Large intestine (tissue), 12 donors: ENCODE results near the gene N4BP3. TPM values are rescaled to one million over a fixed set of nuclear protein-coding genes. Genes with fewer than 3 reads are reported as not detected.
"Not testable (repeated sequence)": the region's sequence is repeated elsewhere in the genome, so short reads cannot be mapped to it uniquely, and the experiment has no call there.

Source experiments
- DNase-seq, 2 donors: peaks; one replicate each; pipeline versions ENCODE4 v3.0.0 to v3.0.0-alpha.2; 2013
- H3K27ac ChIP-seq: one replicate; pipeline ENCODE4 v1.5.1; 2013; ENCODE audit warnings: low read length
- H3K27me3 ChIP-seq: 2 replicates; pipeline ENCODE4 v1.6.1; 2013; ENCODE audit warnings: low read length; ENCODE audit not compliant: control insufficient read depth, insufficient read depth
- H3K36me3 ChIP-seq: 2 replicates; pipeline ENCODE4 v1.6.1; 2013; ENCODE audit warnings: low read length; ENCODE audit not compliant: control insufficient read depth, insufficient read depth
- H3K4me1 ChIP-seq: one replicate; pipeline ENCODE4 v1.6.1; 2013; ENCODE audit warnings: low read length; ENCODE audit not compliant: control insufficient read depth, insufficient read depth
- H3K4me3 ChIP-seq: one replicate; pipeline ENCODE4 v1.5.1; 2013; ENCODE audit warnings: low read length
- H3K9me3 ChIP-seq: one replicate; pipeline ENCODE4 v1.6.1; 2013; ENCODE audit warnings: mild to moderate bottlenecking, low read depth, low read length, moderate library complexity; ENCODE audit not compliant: control insufficient read depth
- WGBS: methylation state at CpG from one replicate; pipeline ENCODE4 v1.1.5; 2013; ENCODE audit warnings: low lambda C conversion rate; ENCODE audit not compliant: insufficient coverage; 5-methylcytosine and 5-hydroxymethylcytosine counted together
- long read RNA-seq, 11 donors: transcript quantifications; one replicate each; lab custom pipeline, GENCODE V29; 2026
- polyA plus RNA-seq: library from polyadenylated mRNA; unstranded; fragments of 120-200 nt; gene quantifications from one replicate; pipeline ENCODE4 v1.2.1, GENCODE V29; 2013

The N4BP3 gene, protein sequence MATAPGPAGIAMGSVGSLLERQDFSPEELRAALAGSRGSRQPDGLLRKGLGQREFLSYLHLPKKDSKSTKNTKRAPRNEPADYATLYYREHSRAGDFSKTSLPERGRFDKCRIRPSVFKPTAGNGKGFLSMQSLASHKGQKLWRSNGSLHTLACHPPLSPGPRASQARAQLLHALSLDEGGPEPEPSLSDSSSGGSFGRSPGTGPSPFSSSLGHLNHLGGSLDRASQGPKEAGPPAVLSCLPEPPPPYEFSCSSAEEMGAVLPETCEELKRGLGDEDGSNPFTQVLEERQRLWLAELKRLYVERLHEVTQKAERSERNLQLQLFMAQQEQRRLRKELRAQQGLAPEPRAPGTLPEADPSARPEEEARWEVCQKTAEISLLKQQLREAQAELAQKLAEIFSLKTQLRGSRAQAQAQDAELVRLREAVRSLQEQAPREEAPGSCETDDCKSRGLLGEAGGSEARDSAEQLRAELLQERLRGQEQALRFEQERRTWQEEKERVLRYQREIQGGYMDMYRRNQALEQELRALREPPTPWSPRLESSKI
- 2.0 TPM for polyA plus RNA-seq
- long read RNA-seq, donor 1: 0 reads
- long read RNA-seq, donor 2, full-length matches to known transcripts: 1 of 1 reads
- long read RNA-seq, donor 2, partial matches to known transcripts: 0 of 1 reads
- long read RNA-seq, donor 2, other reads (novel, unspliced or antisense): 0 of 1 reads
- long read RNA-seq, donor 3, full-length matches to known transcripts: 1 of 1 reads
- long read RNA-seq, donor 3, partial matches to known transcripts: 0 of 1 reads
- long read RNA-seq, donor 3, other reads (novel, unspliced or antisense): 0 of 1 reads
- long read RNA-seq, donor 4: 0 reads
- long read RNA-seq, donor 5: 0 reads
- long read RNA-seq, donor 6, full-length matches to known transcripts: 1 of 1 reads
- long read RNA-seq, donor 6, partial matches to known transcripts: 0 of 1 reads
- long read RNA-seq, donor 6, other reads (novel, unspliced or antisense): 0 of 1 reads
- long read RNA-seq, donor 7: 0 reads
- long read RNA-seq, donor 8: 0 reads
- long read RNA-seq, donor 9, full-length matches to known transcripts: 1 of 1 reads
- long read RNA-seq, donor 9, partial matches to known transcripts: 0 of 1 reads
- long read RNA-seq, donor 9, other reads (novel, unspliced or antisense): 0 of 1 reads
- long read RNA-seq, donor 10, full-length matches to known transcripts: 1 of 1 reads
- long read RNA-seq, donor 10, partial matches to known transcripts: 0 of 1 reads
- long read RNA-seq, donor 10, other reads (novel, unspliced or antisense): 0 of 1 reads
- long read RNA-seq, donor 11, full-length matches to known transcripts: 1 of 1 reads
- long read RNA-seq, donor 11, partial matches to known transcripts: 0 of 1 reads
- long read RNA-seq, donor 11, other reads (novel, unspliced or antisense): 0 of 1 reads

DNA sequence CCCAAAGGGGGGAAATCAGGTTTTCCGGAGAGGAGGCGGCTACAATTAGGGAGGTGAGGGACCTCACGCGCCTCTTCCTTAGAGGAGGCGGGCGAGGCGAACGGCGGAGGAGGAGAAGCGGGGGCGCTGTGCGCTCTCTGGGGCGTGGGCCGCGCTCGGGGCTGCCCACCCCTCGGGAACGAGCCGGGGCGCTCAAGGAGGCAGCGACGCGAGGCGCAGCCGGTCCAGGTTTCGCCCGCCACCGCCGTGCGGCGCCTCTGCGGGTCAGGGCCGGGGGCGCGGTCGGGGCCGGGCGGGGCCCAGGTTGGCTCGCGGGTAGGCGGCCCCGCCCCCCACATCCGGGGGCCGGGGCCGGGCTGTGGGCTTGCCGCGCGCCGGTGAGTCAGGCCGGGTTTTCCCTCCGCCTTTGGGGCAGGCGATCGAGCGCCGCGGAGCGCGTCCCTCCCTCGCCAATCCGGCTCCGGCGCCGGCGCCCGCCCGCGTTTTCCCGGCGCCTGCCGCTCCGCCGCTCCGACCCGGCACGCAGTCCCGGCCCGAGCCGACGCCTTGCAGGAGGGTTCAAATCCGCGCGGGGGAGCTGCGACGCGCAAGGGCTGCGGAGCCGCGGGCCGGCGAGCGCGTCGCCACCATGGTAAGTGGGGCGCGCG is at the start of gene N4BP3:
N4BP3 (plus strand) TSS at position 392 of the 647 bp plus-strand sequence. CDS start 6,052 bp downstream, outside the sequence.
- no CpG with 5 or more reads among the region's 96 CpGs for WGBS

DNA sequence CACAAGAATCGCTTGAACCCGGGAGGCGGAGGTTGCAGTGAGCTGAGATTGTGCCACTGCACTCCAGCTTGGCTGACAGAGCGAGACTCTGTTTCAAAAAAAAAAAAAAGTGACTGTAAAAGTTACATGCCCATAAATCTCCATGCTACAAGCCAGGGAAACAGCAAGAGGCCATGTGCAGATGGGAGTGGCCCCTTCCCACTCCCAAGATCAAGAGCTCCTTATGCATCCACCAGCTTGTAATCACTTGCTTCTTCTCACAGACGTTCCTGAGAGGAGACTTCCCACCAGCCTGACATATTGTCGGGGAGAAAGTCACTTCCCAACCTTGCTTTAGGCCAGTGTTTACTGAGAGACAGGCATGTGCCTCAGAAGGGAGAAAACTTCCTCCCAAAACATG is 45.6 kb upstream of the N4BP3 start:
- no CpG with 5 or more reads among the region's 6 CpGs for WGBS
- no peak overlapping the region for H3K4me3 ChIP-seq
- no peaks in the 10 kb centered on the region for H3K9me3 ChIP-seq
- H3K4me1 ChIP-seq: no peaks in the 10 kb centered on the region
- no peak for DNase-seq
- H3K27me3 ChIP-seq: peaks cover 7% of the 10 kb centered on the region
- no peaks in the 10 kb centered on the region for H3K36me3 ChIP-seq
- no peak overlapping the region for H3K27ac ChIP-seq

More for the DNA sequence above, at the start of gene N4BP3:
- Histone ChIP-seq H3K27ac (no peak within 1 kb of the TSS), H3K36me3 (no peaks in the 10 kb centered on the region), H3K4me3 (peak within 1 kb of the TSS; percentile 31), H3K27me3 (peaks cover 59% of the 10 kb centered on the region), H3K4me1 (no peaks in the 10 kb centered on the region), H3K9me3 (peaks cover 3% of the 10 kb centered on the region)
- peak; percentile 21 to 64 for DNase-seq

DNA sequence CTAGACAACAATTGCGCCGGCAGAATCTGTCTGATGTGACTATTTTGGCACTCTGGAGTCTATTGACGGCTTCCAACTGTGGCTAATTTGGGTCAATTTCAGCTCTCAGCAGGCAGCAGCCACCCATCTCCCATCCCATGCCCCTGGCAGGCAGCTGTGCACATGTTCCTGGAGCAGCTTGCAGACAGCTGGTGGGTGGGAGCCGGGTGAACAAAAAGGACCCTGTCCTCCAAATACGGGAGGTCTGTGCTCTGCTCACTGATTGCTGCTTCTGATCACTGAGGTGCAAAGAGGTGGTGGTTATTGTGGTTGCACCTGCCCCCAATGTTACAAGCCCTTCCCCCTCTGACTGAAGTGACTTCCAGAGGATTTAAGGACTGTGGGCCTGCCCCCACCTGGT is 45.0 kb upstream of the N4BP3 start:
- no peaks in the 10 kb centered on the region for H3K9me3 ChIP-seq
- H3K27me3 ChIP-seq: peaks cover 7% of the 10 kb centered on the region
- H3K4me3 ChIP-seq: no peak overlapping the region
- no peaks in the 10 kb centered on the region for H3K36me3 ChIP-seq
- no peak overlapping the region for H3K27ac ChIP-seq
- WGBS: no CpG with 5 or more reads among the region's 5 CpGs
- H3K4me1 ChIP-seq: no peaks in the 10 kb centered on the region
- no peak for DNase-seq

DNA sequence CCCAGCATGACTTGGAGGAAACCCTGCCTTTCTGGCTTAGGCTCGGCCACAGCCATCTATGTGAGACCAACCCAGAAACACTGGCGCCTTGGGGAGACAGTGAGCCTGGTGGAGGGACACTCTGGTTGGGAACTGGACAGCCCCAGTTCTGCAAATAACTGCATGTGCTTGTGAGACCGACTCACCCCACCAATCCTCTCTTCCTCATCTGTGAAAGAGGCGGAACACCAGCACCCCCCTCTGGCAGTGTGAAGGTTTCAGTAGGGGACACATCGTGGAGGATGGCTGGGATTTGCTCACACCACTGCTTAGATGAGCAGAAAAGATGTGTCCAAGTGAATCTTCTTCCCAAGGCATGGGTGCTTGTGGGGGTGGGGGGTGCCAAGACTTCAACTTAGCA is 43.4 kb upstream of the N4BP3 start:
- no peaks in the 10 kb centered on the region for H3K36me3 ChIP-seq
- no peaks in the 10 kb centered on the region for H3K9me3 ChIP-seq
- WGBS: no CpG with 5 or more reads among the region's 5 CpGs
- H3K27ac ChIP-seq: no peak overlapping the region
- H3K27me3 ChIP-seq: peaks cover 11% of the 10 kb centered on the region
- no peaks in the 10 kb centered on the region for H3K4me1 ChIP-seq
- no peak for DNase-seq
- H3K4me3 ChIP-seq: no peak overlapping the region

DNA sequence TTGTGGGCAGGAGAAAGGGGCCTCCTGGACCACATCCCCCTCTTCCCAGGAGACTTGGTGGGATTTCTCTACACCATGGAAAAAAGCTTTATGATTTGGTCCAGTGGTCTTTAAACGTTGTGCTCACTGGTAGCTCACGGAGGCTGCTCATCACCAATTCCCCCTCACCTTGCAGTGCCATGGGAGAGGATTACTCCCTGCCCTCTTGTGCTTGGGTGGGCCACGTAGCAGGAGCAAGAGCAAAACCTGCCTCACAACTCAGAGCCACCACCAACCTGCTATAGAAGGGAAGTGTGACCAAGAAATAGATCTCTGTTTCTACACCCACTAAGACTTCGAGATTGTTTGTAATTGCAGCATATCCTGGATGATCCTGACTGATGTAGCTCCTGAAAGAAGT is 42.2 kb upstream of the N4BP3 start:
- Histone ChIP-seq H3K36me3 (no peaks in the 10 kb centered on the region), H3K9me3 (no peaks in the 10 kb centered on the region), H3K27ac (no peak overlapping the region), H3K27me3 (peaks cover 16% of the 10 kb centered on the region), H3K4me1 (no peaks in the 10 kb centered on the region), H3K4me3 (no peak overlapping the region)
- DNase-seq: no peak
- WGBS: no CpG with 5 or more reads among the region's 4 CpGs

DNA sequence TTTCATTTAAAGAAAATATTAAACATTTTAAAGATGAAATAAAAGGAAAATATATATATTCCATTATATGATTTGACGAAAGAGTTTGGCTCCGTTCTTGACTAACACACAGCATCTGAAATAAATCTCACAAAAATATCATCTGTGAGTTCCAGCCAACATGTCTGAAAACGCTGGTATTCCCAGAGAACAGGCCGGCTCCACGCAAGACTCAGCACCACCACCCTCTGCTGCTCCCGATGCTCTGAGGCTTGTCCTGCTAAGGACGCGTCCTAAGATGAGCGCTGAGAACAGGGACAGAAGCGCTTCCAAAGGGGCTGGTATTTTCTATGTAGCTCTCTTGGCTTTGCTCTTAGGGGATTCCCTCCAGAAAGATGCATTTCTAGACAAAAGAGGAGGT is 40.6 kb upstream of the N4BP3 start:
- DNase-seq: no peak
- Histone ChIP-seq H3K9me3 (no peaks in the 10 kb centered on the region), H3K36me3 (no peaks in the 10 kb centered on the region), H3K4me3 (no peak overlapping the region), H3K27me3 (peaks cover 12% of the 10 kb centered on the region), H3K27ac (no peak overlapping the region), H3K4me1 (no peaks in the 10 kb centered on the region)
- WGBS: 100% methylated on average over 2 of the region's 10 CpGs

DNA sequence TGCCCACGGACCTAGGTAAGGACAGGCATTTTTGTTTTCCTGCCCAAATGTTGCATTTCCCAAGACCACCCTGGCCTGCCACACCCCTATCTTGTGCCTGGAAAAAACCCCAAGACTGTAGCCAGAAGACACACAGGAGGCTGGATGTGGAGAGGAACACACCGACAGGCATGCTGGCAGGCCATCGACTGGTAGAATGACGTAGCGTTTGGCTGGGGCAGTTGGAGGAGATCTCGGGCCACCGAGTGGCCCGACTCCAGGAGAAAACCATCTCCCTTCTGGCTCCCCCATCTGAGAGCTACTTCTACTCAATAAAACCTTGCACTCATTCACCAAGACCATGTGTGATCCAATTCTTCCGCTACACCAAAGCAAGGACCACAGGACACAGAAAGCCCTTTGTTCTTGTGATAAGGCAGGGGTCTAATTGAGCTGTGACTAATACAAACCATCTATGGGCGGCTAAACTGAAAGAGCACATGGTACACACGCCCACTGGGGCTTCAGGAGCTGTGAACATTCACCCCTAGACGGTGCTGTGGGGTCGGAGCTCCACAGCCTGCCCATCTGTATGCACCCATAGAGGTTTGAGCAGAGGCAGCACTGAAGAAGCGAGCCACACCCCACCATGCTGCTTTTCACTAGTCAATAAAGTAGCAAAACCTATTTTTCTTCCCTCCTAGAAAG is 38.9 kb upstream of the N4BP3 start:
- H3K4me3 ChIP-seq: no peak overlapping the region
- H3K27me3 ChIP-seq: peaks cover 12% of the 10 kb centered on the region
- no peaks in the 10 kb centered on the region for H3K4me1 ChIP-seq
- WGBS: no CpG with 5 or more reads among the region's 14 CpGs
- DNase-seq: peak in 1 of 2 donors; percentile 29
- H3K9me3 ChIP-seq: no peaks in the 10 kb centered on the region
- no peaks in the 10 kb centered on the region for H3K36me3 ChIP-seq
- H3K27ac ChIP-seq: no peak overlapping the region

DNA sequence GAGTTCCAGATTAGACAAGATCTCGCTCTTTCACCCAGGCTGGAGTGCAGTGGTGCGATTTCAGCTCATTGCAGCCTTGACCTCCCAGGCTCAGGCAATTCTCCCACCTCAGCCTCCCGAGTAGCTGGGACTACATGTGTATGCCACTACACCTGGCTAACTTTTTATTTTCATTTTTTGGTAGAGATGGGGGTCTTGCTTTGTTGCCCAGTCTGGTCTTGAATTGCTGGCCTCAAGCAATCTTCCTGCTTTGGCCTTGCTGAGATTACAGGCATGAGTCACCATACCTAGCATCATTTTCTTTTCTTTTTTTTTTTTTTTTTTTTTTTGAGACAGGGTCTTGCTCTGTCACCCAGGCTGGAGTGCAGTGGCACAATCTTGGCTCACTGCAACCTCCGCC is 36.4 kb upstream of the N4BP3 start:
- not testable (repeated sequence) for H3K4me1 ChIP-seq, DNase-seq, H3K4me3 ChIP-seq, H3K9me3 ChIP-seq, H3K36me3 ChIP-seq, H3K27ac ChIP-seq
- no CpG with 5 or more reads among the region's 4 CpGs for WGBS
- H3K27me3 ChIP-seq: peaks cover 19% of the 10 kb centered on the region

DNA sequence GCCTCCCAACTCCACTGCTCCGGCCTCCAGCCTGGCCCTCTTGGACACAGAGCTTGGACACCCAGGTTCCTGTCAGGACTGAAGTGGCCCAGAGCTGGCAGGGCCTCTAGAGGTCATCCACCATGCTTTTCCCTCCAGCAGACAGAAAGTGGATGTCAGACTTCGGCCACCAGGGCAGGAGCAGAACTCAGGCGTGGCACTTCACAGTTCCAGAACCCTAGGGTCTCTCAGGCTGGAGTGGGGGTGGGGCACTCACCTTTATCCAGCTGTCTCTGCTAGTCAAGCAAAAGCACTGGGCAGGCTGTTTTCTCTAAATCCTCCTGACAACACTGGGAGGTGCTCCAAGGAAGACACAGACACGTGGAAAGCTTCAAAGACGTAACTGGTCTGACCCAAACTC is 35.6 kb upstream of the N4BP3 start:
- Histone ChIP-seq H3K27ac (no peak overlapping the region), H3K9me3 (no peaks in the 10 kb centered on the region), H3K4me1 (no peaks in the 10 kb centered on the region), H3K27me3 (peaks cover 19% of the 10 kb centered on the region), H3K36me3 (no peaks in the 10 kb centered on the region), H3K4me3 (no peak overlapping the region)
- no peak for DNase-seq
- no CpG with 5 or more reads among the region's 5 CpGs for WGBS
